ENCODE data around the gene USH2A.
"Not testable (repeated sequence)": the region's sequence is repeated elsewhere in the genome, so short reads cannot be mapped to it uniquely, and the experiment has no call there.

The USH2A gene

GRCh38 chr1:216200941-216201340 lies 222.3 kb downstream of the USH2A start:
- no peak for DNase-seq (ENCODE audit: low read depth, low spot score)

- DNase-seq (ENCODE audit: low read depth, low spot score) = no peak
Measured at GRCh38 chr1:216194721-216195120, 228.5 kb downstream of the USH2A start.

- DNase-seq (ENCODE audit: low read depth, low spot score) = no peak
Measured at GRCh38 chr1:216193839-216194443, 229.3 kb downstream of the USH2A start.

DNA sequence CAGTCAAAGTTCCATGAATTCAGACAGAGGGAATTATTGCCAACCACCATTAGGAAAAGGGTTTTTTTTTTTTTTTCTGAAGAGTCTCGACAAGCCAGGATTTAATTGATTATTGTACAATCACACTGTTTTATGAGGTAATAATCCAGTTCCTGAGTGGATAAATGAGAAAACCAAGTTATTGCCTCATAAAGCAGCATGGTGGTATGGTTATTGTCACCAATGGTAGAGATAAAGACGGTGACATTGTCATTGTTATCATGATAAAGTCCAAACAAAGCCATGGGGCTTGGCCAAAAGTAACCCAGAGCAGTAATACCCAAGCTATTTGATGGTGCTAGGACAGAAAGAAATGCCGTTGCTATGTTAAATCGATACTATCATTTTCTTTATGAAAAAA lies 232.8 kb downstream of the USH2A start:
- DNase-seq (ENCODE audit: low read depth, low spot score) = no peak

DNA sequence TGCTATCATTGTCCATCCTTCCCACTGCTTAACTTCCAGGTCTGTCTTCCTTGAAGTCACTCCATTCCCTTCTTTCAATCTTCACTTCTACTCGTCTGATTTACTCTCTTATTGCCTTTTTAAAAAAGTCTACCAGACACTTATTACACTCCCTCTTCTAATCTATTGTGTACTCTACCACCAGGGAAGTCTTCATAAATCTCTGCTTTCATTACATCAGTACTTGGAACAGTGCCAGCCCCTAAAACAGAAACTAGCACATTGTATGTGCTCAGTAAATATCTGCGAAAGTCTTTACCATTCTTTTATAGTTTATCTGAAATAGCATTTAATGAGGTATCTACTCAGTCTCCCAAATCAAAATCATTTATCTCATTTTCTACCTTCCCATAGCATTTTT lies 236.4 kb downstream of the USH2A start:
- no peak for DNase-seq (ENCODE audit: low read depth, low spot score)

- DNase-seq (ENCODE audit: low read depth, low spot score) = no peak
Measured at GRCh38 chr1:216186141-216186540, 237.1 kb downstream of the USH2A start.

GRCh38 chr1:216184126-216184680 lies 239.0 kb downstream of the USH2A start:
- no peak for DNase-seq (ENCODE audit: low read depth, low spot score)

- no peak for DNase-seq (ENCODE audit: low read depth, low spot score)
Measured at GRCh38 chr1:216183454-216183853, 239.8 kb downstream of the USH2A start.

- DNase-seq (ENCODE audit: low read depth, low spot score) = no peak
Measured at GRCh38 chr1:216183007-216183406, 240.2 kb downstream of the USH2A start.

- DNase-seq (ENCODE audit: low read depth, low spot score) = no peak
Measured at GRCh38 chr1:216181590-216181989, 241.7 kb downstream of the USH2A start.

DNA sequence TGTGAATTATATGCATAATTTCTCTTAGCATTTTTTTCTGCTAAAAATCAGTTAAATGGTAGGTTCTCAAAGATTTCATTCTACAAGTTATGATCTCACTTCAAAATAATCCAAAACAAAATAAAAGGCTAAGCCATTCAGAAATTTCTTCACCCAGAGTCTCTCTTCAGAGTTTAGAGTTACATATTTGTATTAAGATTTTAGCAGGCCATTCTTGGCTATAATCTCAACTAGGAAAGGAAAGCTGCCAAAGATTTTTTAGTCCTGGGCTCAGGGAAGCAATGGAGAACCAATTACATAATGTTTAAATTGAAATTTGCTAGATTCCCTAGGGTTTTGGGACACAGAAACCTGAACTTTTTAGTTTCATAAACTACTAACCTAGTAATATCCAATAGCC lies 245.0 kb downstream of the USH2A start:
- no peak for DNase-seq (ENCODE audit: low read depth, low spot score)

DNA sequence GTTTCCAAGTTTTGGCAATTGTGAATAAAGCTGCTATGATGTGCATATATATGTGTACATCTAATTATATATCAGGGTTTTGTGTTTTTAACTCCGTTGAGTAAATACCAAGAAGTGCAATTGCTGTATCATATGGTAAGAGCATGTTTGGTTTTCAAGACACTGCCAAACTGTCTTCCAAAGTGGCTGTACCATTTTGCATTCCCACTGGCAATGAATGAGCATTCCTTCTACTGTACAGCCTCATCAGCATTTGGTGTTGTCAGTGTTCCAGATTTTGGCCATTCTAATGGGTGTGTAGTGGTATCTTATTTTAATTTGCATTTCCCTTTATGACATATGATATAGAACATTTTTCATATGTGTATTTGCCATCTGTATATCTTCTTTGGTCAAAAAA lies 246.3 kb downstream of the USH2A start:
- DNase-seq (ENCODE audit: low read depth, low spot score) = no peak

DNA sequence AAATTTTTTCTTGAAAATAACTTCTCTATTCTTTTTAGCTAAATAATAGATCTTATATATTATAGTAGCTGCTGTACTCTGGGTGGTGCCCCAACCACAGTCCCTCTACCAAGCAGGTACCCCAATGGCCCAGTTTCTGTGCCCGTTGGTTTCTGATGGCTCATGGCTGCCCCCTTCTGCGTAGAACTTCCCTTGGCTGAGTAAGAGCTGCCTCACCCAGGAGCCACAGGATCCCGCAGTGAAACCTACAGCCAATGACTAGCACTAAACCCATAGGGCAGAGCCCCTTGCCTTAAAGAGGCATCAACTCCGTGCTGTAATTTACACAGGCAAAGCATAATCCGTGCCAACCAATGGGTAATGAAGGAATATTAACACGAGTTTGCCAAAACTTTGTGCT lies 247.5 kb downstream of the USH2A start:
- DNase-seq (ENCODE audit: low read depth, low spot score) = no peak

DNA sequence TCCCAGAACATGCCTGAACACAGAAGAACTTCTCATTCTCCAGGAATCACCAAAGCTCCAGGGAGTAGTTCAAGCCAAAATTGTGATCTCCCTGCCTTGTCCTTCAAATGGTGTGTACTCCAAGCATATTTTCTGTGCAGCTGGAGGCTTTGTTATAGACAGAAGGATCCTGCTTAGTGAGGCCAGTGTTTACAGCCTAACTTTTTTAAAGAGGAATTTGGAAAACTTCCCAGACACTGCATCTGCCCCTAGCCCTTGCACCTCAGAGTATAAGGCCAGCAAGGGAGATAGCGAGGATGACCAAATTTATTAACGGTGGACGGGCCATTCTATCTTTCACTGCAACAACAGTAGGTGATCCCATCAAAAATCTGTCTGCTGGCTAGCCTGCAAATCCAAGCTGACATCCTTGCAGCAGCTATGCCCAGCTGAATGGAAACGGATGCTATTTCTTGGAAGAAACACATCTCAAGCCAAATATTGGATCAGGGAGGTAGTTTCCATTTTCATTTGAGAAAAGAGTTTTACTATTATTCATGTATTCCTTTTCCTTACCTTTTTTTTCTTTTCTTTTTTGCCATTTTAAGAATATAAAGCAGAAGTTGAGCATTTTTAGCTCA lies 249.8 kb downstream of the USH2A start:
- DNase-seq (ENCODE audit: low read depth, low spot score) = no peak

GRCh38 chr1:216169351-216169750 lies 253.9 kb downstream of the USH2A start:
- DNase-seq (ENCODE audit: low read depth, low spot score) = no peak

- DNase-seq (ENCODE audit: low read depth, low spot score) = no peak
Measured at GRCh38 chr1:216168546-216168945, 254.7 kb downstream of the USH2A start.

DNA sequence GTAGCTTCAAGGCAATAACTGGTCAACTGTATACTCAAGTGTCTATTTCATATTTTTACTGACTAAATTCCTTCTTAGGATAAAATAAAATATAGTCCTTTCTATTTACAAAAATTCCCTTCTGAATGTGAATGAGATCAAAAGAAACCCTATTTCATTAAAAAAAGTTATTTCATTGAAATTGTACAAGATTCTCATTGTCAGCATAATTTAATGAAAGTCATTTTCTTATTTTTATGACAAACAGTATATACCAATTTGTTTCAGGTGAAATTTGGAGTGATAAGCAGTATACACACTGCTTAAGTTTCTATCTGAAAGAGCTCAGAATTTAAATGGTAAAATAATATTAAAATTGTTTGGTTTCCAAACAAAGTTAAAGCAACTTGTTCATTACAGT lies 269.2 kb downstream of the USH2A start:
- no peak for DNase-seq (ENCODE audit: low read depth, low spot score)

- DNase-seq (ENCODE audit: low read depth, low spot score) = no peak
Measured at GRCh38 chr1:216153130-216153529, 270.1 kb downstream of the USH2A start.

DNA sequence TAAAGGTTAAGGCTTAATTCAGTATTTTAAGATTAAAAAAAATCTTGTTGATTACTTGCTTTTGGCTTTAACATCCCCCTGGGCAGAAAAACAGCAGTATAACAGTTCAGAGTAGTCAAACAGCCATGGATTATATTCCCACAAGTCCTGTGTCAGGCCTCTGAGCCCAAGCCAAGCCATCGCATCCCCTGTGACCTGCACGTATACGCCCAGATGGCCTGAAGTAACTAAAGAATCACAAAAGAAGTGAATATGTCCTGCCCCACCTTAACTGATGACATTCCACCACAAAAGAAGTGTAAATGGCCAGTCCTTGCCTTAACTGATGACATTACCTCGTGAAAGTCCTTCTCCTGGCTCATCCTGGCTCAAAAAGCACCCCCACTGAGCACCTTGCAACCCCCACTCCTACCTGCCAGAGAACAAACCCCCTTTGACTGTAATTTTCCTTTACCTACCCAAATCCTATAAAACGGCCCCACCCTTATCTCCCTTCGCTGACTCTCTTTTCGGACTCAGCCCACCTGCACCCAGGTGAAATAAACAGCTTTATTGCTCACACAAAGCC lies 277.7 kb downstream of the USH2A start:
- not testable (repeated sequence) for DNase-seq (ENCODE audit: low read depth, low spot score)

DNA sequence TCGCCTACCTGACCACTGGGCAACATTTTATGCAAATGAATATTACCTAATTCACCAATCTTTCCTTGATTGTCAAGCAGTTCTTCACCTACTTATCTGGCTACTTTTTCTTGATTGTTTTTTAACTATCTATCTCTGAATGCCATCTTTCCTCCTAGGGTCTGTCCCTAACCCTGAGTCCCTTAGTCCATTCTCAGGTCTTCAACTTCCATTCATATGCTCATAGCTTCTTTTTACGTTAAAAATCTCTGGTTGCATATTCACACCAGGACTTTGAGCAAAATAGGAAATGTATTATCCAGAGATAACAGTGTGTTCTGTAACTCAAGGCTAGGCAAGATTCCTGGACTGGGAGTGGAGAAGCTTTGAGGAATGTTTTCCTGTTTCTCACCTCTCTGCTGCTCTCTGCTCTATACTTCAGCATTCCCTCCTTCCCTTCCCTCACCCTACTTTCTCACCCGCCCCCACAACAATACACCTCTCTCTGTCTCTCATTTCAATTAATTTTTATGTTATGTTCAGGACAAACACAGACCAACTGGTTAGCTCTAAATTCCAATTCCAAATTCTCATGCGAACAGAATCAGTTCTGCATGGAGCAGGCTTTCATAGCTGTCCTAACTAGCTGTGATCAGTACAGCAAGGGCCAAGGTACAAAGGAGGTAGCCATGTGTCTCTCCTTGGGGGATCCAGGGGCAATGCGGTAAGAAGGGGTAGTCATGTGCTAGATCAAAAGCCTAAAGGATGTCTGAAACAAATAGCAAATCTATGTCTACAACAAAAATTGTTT lies 278.4 kb downstream of the USH2A start:
- DNase-seq (ENCODE audit: low read depth, low spot score) = no peak

- DNase-seq (ENCODE audit: low read depth, low spot score) = no peak
Measured at GRCh38 chr1:216142921-216143320, 280.3 kb downstream of the USH2A start.

All from activated CD4-positive, CD25-positive, alpha-beta regulatory T cell treated with anti-CD3 and anti-CD28 coated beads, Interleukin-2, amount 50 U/mL, for 16 hours (primary cell).